Peyer's patch (tissue), 4 donors: ENCODE results near the gene CKMT2.

Experiments used
- POLR2A ChIP-seq, 2 donors: fragments of 450-650 bp; IDR thresholded peaks; one replicate each; pipeline ENCODE4 v1.5.1; 2017; ENCODE audit warnings: antibody characterized with exemption in 2 of 2, mild to moderate bottlenecking in 2 of 2, moderate library complexity in 2 of 2
- TF ChIP-seq, protein P1 (sequence below), 6 experiments: fragments of 450-650 bp in 4 of 6; fragments of 200-600 bp in 2 of 6; sonication (generic) in 1 of 6; IDR thresholded peaks; one replicate each; pipeline ENCODE4 v1.5.1; 2017 to 2019; ENCODE audit warnings: antibody characterized with exemption in 6 of 6, mild to moderate bottlenecking in 3 of 6, moderate library complexity in 1 of 6

- no peak for TF ChIP-seq POLR2A (IDR thresholded peaks at IDR 0.05)
- TF ChIP-seq, protein P1, sequence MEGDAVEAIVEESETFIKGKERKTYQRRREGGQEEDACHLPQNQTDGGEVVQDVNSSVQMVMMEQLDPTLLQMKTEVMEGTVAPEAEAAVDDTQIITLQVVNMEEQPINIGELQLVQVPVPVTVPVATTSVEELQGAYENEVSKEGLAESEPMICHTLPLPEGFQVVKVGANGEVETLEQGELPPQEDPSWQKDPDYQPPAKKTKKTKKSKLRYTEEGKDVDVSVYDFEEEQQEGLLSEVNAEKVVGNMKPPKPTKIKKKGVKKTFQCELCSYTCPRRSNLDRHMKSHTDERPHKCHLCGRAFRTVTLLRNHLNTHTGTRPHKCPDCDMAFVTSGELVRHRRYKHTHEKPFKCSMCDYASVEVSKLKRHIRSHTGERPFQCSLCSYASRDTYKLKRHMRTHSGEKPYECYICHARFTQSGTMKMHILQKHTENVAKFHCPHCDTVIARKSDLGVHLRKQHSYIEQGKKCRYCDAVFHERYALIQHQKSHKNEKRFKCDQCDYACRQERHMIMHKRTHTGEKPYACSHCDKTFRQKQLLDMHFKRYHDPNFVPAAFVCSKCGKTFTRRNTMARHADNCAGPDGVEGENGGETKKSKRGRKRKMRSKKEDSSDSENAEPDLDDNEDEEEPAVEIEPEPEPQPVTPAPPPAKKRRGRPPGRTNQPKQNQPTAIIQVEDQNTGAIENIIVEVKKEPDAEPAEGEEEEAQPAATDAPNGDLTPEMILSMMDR (IDR thresholded peaks at IDR 0.05): no peak
Observed at GRCh38 chr5:81249240-81249639, 16.1 kb downstream of the CKMT2 start.
